CD14-positive monocyte (primary cell): ENCODE measurements around the gene CLEC3A. TPM values are rescaled to one million over a fixed set of nuclear protein-coding genes. Genes with fewer than 3 reads are reported as not detected.

Experiments used
- DNase-seq, 3 donors: peaks; one replicate each; pipeline ENCODE4 v3.0.0-alpha.2; 2011 to 2022
- H2AFZ ChIP-seq: 2 replicates; pipeline ENCODE4 v1.6.0; 2012; ENCODE audit warnings: mild to moderate bottlenecking, low read depth, low read length, inconsistent platforms; ENCODE audit not compliant: insufficient read depth, poor library complexity, severe bottlenecking
- H3K27ac ChIP-seq, 2 donors: 1 replicate in 1 of 2; 2 replicates in 1 of 2; pipeline ENCODE4 v1.5.1; 2012 to 2013; ENCODE audit warnings: low read length in 2 of 2, control low read depth in 1 of 2, inconsistent platforms in 1 of 2, low read depth in 1 of 2, mild to moderate bottlenecking in 1 of 2
- H3K27me3 ChIP-seq, 2 donors: one replicate each; pipeline versions ENCODE4 v1.6.0 to v1.6.1; 2011 to 2013; ENCODE audit warnings: low read length in 2 of 2; ENCODE audit not compliant: control insufficient read depth in 2 of 2, insufficient read depth in 2 of 2
- H3K36me3 ChIP-seq, 2 donors: replicated peaks in 1 of 2; 1 replicate in 1 of 2; 2 replicates in 1 of 2; pipeline versions ENCODE4 v1.5.1 to v1.6.1; 2012 to 2013; ENCODE audit warnings: low read length in 2 of 2, control low read depth in 1 of 2, inconsistent platforms in 1 of 2, mild to moderate bottlenecking in 1 of 2; ENCODE audit not compliant: insufficient read depth in 2 of 2, control insufficient read depth in 1 of 2
- H3K4me1 ChIP-seq, 2 donors: 1 replicate in 1 of 2; 2 replicates in 1 of 2; pipeline versions ENCODE4 v1.5.1 to v1.6.1; 2012 to 2013; ENCODE audit warnings: low read length in 2 of 2, control low read depth in 1 of 2, inconsistent platforms in 1 of 2, mild to moderate bottlenecking in 1 of 2, moderate library complexity in 1 of 2; ENCODE audit not compliant: insufficient read depth in 2 of 2, control insufficient read depth in 1 of 2
- H3K4me2 ChIP-seq: replicated peaks from 2 replicates; pipeline ENCODE3; 2012; ENCODE audit warnings: low read length, moderate library complexity, mild to moderate bottlenecking; ENCODE audit not compliant: poor library complexity, severe bottlenecking; ENCODE audit errors: extremely low read depth
- H3K4me3 ChIP-seq, 3 experiments: fragments of 200-600 bp in 1 of 3; sonication (generic) in 1 of 3; replicated peaks in 1 of 3; 1 replicate in 2 of 3; 2 replicates in 1 of 3; pipeline ENCODE4 v1.5.1; 2011 to 2013; ENCODE audit warnings: low read length in 3 of 3, mild to moderate bottlenecking in 3 of 3, control low read depth in 2 of 3, low read depth in 2 of 3, inconsistent platforms in 1 of 3, moderate library complexity in 1 of 3
- H3K79me2 ChIP-seq: 2 replicates; pipeline ENCODE4 v1.6.0; 2012; ENCODE audit warnings: mild to moderate bottlenecking, control low read depth, inconsistent platforms, low read length, moderate library complexity; ENCODE audit not compliant: insufficient read depth
- H3K9ac ChIP-seq: 2 replicates; pipeline ENCODE4 v1.6.0; 2017; ENCODE audit warnings: low read length, mild to moderate bottlenecking; ENCODE audit not compliant: insufficient read depth, poor library complexity, severe bottlenecking
- H3K9me3 ChIP-seq, 2 donors: replicated peaks in 1 of 2; 1 replicate in 1 of 2; 2 replicates in 1 of 2; pipeline versions ENCODE4 v1.5.1 to v1.6.1; 2012 to 2013; ENCODE audit warnings: low read length in 2 of 2, control low read depth in 1 of 2; ENCODE audit not compliant: control insufficient read depth in 1 of 2, insufficient read depth in 1 of 2
- H4K20me1 ChIP-seq: 2 replicates; pipeline ENCODE4 v1.6.0; 2012; ENCODE audit warnings: mild to moderate bottlenecking, low read length, control low read depth, moderate library complexity; ENCODE audit not compliant: insufficient read depth
- H3K27ac Mint-ChIP-seq, 7 donors: one replicate each; pipeline ENCODE4 v1.8.0; 2020; ENCODE audit warnings: mild to moderate bottlenecking in 7 of 7, mixed read lengths in 7 of 7, moderate library complexity in 6 of 7, inconsistent platforms in 2 of 7
- H3K27me3 Mint-ChIP-seq, 3 donors: one replicate each; pipeline ENCODE4 v1.8.0; 2021 to 2022; ENCODE audit warnings: low read depth in 3 of 3, mild to moderate bottlenecking in 3 of 3, mixed read lengths in 3 of 3, moderate library complexity in 3 of 3, inconsistent platforms in 1 of 3
- H3K36me3 Mint-ChIP-seq, 2 donors: one replicate each; pipeline ENCODE4 v1.8.0; 2020; ENCODE audit warnings: mixed read lengths in 2 of 2, inconsistent platforms in 1 of 2, mild to moderate bottlenecking in 1 of 2
- H3K4me1 Mint-ChIP-seq: one replicate; pipeline ENCODE4 v1.8.0; 2020; ENCODE audit warnings: mild to moderate bottlenecking, mixed read lengths
- H3K4me3 Mint-ChIP-seq, 2 donors: one replicate each; pipeline ENCODE4 v1.8.0; 2020; ENCODE audit warnings: mild to moderate bottlenecking in 2 of 2, mixed read lengths in 2 of 2, moderate library complexity in 1 of 2
- H3K9me3 Mint-ChIP-seq, 7 donors: one replicate each; pipeline ENCODE4 v1.8.0; 2020 to 2022; ENCODE audit warnings: mixed read lengths in 7 of 7, mild to moderate bottlenecking in 6 of 7, moderate library complexity in 6 of 7, inconsistent platforms in 2 of 7
- WGBS: methylation state at CpG from one replicate; pipeline ENCODE4 v1.1.5; 2013; ENCODE audit warnings: missing lambda C conversion rate; ENCODE audit not compliant: insufficient coverage; 5-methylcytosine and 5-hydroxymethylcytosine counted together
- intact Hi-C, 2 donors: fragments of 100-400 bp; cut with micrococcal nuclease; formaldehyde crosslinking; loops; one replicate each; pipeline versions ENCODE4 v1.15.0 to v1.15.1; 2023
- polyA plus RNA-seq, 3 donors: library from polyadenylated mRNA; depleted of rRNA in 1 of 3; unstranded in 2 of 3; stranded (reverse) in 1 of 3; fragments of 300-500 nt in 2 of 3; fragments of >200 nt in 1 of 3; fragmentation: Illumina TruSeq in 2 of 3; gene quantifications; 1 replicate in 2 of 3; 2 replicates in 1 of 3; pipeline ENCODE4 v1.2.3, GENCODE V29; 2012 to 2021
- TF ChIP-seq, protein P1 (sequence below): fragments of 200-600 bp; IDR thresholded peaks from one replicate; pipeline ENCODE4 v1.8.0; 2022; ENCODE audit warnings: antibody characterized with exemption, mild to moderate bottlenecking

The CLEC3A gene
- polyA plus RNA-seq, 3 donors: not detected

- no peak overlapping the region for H3K27ac Mint-ChIP-seq
Measured at GRCh38 chr16:78035012-78035411, 12.7 kb downstream of the CLEC3A start.

GRCh38 chr16:78040396-78040795 is 18.0 kb downstream of the CLEC3A start:
- DNase-seq: no peak
- Histone ChIP-seq H3K9me3 (no peaks in the 10 kb centered on the region), H3K27ac (no peak overlapping the region), H3K4me2 (no peak overlapping the region), H4K20me1 (no peaks in the 10 kb centered on the region), H3K9ac (no peak overlapping the region), H3K4me1 (no peaks in the 10 kb centered on the region), H3K27me3 (no peaks in the 10 kb centered on the region), H3K4me3 (no peak overlapping the region), H3K79me2 (no peaks in the 10 kb centered on the region), H2AFZ (no peak overlapping the region), H3K36me3 (no peaks in the 10 kb centered on the region)
- intact Hi-C loops: no loop called here
- H3K4me1 Mint-ChIP-seq: no peaks in the 10 kb centered on the region
- TF ChIP-seq, protein P1, sequence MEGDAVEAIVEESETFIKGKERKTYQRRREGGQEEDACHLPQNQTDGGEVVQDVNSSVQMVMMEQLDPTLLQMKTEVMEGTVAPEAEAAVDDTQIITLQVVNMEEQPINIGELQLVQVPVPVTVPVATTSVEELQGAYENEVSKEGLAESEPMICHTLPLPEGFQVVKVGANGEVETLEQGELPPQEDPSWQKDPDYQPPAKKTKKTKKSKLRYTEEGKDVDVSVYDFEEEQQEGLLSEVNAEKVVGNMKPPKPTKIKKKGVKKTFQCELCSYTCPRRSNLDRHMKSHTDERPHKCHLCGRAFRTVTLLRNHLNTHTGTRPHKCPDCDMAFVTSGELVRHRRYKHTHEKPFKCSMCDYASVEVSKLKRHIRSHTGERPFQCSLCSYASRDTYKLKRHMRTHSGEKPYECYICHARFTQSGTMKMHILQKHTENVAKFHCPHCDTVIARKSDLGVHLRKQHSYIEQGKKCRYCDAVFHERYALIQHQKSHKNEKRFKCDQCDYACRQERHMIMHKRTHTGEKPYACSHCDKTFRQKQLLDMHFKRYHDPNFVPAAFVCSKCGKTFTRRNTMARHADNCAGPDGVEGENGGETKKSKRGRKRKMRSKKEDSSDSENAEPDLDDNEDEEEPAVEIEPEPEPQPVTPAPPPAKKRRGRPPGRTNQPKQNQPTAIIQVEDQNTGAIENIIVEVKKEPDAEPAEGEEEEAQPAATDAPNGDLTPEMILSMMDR: no peak
- H3K27ac Mint-ChIP-seq: no peak overlapping the region
- no peak overlapping the region for H3K4me3 Mint-ChIP-seq
- H3K36me3 Mint-ChIP-seq: no peaks in the 10 kb centered on the region
- H3K27me3 Mint-ChIP-seq: peaks cover 0 to 8% (median under 1%) of the 10 kb centered on the region in 3 donors
- peaks cover 0 to 3% (median 0%) of the 10 kb centered on the region in 7 donors for H3K9me3 Mint-ChIP-seq

More at GRCh38 chr16:78035012-78035411, 12.7 kb downstream of the CLEC3A start:
- DNase-seq: no peak
- Histone ChIP-seq H3K9ac (no peak overlapping the region), H3K36me3 (no peaks in the 10 kb centered on the region), H3K4me2 (no peak overlapping the region), H2AFZ (no peak overlapping the region), H3K4me1 (no peaks in the 10 kb centered on the region), H3K27ac (no peak overlapping the region), H3K4me3 (no peak overlapping the region), H3K27me3 (peaks cover 0 to 4% of the 10 kb centered on the region in 2 donors), H3K9me3 (no peaks in the 10 kb centered on the region), H3K79me2 (no peaks in the 10 kb centered on the region), H4K20me1 (no peaks in the 10 kb centered on the region)
- H3K36me3 Mint-ChIP-seq: no peaks in the 10 kb centered on the region
- peaks cover 0 to 11% (median 8%) of the 10 kb centered on the region in 3 donors for H3K27me3 Mint-ChIP-seq
- H3K9me3 Mint-ChIP-seq: peaks cover 0 to 1% (median 0%) of the 10 kb centered on the region in 7 donors
- TF ChIP-seq, protein P1: no peak
- H3K4me3 Mint-ChIP-seq: no peak overlapping the region
- no peaks in the 10 kb centered on the region for H3K4me1 Mint-ChIP-seq
- WGBS: no CpG with 5 or more reads among the region's 2 CpGs
- intact Hi-C loops: no loop called here
